ENCODE data around the gene UGT1A8. TPM values are rescaled to one million over a fixed set of nuclear protein-coding genes. Genes with fewer than 3 reads are reported as not detected.

The UGT1A8 gene
- total RNA-seq, 1 donor = not detected

DNA sequence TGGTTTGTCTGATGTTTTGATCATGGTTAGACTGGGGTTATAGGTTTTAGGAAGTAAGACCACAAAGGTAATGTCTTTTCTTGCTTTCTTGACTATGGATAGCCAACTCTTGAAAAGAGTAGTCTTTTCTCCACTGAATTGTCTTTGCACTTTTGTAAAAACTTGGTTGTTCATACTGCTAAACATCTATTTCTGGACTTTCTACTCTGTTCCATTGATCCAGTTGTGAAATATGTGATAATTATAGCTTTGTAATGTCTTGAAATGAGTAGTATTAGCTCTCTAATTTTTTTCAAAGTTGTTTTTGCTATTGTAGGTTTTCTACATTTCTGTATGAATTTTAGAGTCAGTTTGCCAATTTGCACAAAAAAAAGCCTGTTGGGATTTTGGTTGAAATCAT lies 41.2 kb downstream of the UGT1A8 start:
- no peaks in the 10 kb centered on the region for H3K4me1 ChIP-seq (ENCODE audit: insufficient read depth, low read length)
- no peak overlapping the region for H3K4me3 ChIP-seq (ENCODE audit: low read length)
- H3K27me3 ChIP-seq (ENCODE audit: insufficient read depth, low read length) = peaks cover 2% of the 10 kb centered on the region
- no peaks in the 10 kb centered on the region for H3K9me3 ChIP-seq (ENCODE audit: low read depth, low read length)

DNA sequence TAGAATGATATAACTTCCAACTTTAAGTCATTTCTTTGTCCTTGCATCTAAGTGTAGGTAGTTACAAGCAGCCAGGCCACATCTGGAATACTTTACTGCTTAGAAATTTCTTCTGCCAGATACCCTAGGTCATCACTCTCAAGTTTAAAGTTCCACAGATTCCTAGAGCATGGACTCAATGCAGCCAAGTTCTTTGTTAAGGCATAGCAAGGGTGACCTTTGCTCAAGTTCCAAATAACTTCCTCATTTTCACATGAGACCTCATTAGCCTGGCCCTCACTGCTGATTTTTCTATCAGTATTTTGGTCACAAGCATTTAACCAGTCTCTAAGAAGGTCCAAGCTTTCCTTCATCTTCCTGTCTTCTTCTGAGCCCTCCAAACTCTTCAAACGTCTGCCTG lies 46.5 kb downstream of the UGT1A8 start:
- H3K4me3 ChIP-seq (ENCODE audit: low read length) = no peak overlapping the region
- H3K4me1 ChIP-seq (ENCODE audit: insufficient read depth, low read length) = no peaks in the 10 kb centered on the region
- H3K27me3 ChIP-seq (ENCODE audit: insufficient read depth, low read length) = peaks cover 2% of the 10 kb centered on the region
- H3K9me3 ChIP-seq (ENCODE audit: low read depth, low read length) = no peaks in the 10 kb centered on the region

DNA sequence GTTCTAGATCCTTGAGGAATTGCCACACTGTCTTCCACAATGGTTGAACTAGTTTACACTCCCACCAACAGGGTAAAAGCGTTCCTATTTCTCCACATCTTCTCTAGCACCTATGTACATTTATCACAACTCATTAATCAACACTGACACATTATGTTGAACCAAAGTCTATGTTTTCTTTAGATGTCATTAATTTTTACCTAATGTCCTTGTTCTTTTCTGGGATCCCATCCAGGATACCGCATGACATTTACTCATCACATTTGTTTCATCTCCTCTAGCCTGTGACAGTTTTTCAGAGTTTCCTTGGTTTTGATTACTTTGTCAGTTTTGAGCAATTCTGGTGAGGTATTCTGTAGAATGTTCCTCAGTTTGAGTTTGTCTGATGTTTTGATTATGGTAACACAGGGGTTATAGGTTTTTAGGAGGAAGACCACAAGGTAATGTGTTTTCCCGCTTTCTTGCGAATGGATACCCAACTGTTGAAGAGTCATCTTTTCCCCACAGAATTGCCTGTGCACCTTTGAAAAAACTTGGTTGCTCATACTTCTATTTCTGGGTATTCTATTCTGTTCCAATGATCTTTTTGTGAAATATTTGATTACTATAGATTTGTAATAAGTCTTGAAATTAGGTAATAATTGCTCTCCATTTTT lies 51.3 kb downstream of the UGT1A8 start:
- Histone ChIP-seq H3K27me3 (ENCODE audit: insufficient read depth, low read length) (peaks cover 2% of the 10 kb centered on the region), H3K4me3 (ENCODE audit: low read length) (no peak overlapping the region), H3K4me1 (ENCODE audit: insufficient read depth, low read length) (no peaks in the 10 kb centered on the region)

GRCh38 chr2:233671290-233672161 lies 54.1 kb downstream of the UGT1A8 start, which contains the start of gene UGT1A9:
TSS of gene UGT1A9 (plus strand) at chr2:233671898. CDS start at chr2:233671935, 37 bp downstream.
- Histone ChIP-seq H3K9me3 (ENCODE audit: low read depth, low read length) (no peaks in the 10 kb centered on the region), H3K4me1 (ENCODE audit: insufficient read depth, low read length) (no peaks in the 10 kb centered on the region), H3K27me3 (ENCODE audit: insufficient read depth, low read length) (peaks cover 2% of the 10 kb centered on the region), H3K4me3 (ENCODE audit: low read length) (no peak within 1 kb of the TSS)

More for the DNA sequence above, 51.3 kb downstream of the UGT1A8 start:
- no peaks in the 10 kb centered on the region for H3K9me3 ChIP-seq (ENCODE audit: low read depth, low read length)

DNA sequence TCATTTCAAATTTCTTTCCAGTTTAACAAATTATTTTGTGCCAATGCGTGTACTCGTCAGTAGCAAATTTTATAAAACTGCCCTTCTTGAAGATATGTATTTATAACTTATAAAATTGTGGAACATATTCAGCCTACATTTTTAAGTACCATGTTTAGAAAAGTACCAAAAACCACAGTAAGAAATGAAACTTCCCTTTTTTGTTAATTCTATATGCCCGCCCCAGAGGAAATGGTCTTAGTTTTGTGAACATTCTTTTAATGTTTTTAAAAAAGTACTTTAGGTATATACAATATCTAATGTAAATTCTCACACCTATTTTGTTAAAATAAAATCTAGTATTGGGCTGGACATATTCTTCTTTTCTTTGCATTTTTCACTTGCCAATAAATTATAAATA lies 55.5 kb downstream of the UGT1A8 start:
- Histone ChIP-seq H3K4me1 (ENCODE audit: insufficient read depth, low read length) (no peaks in the 10 kb centered on the region), H3K4me3 (ENCODE audit: low read length) (no peak overlapping the region), H3K27me3 (ENCODE audit: insufficient read depth, low read length) (peaks cover 2% of the 10 kb centered on the region), H3K9me3 (ENCODE audit: low read depth, low read length) (no peaks in the 10 kb centered on the region)

DNA sequence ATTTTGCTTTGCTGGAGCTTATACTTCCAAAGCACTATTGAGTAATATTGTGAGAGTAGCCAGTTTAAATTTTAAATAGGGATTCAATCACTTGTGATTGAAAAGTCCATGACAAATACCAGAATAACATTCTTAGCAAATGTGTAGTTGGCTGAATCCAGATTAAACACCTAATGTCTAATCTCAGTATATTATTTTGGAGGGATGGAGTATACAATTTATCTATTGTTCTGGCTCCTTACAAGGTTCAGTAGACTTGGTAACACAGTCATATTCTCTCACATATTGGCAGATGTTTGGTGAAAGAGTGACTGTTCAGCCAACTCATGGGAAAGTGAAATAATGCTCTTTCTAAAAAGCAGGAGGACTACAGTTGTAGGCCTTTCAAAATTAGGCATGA lies 56.5 kb downstream of the UGT1A8 start:
- Histone ChIP-seq H3K4me1 (ENCODE audit: insufficient read depth, low read length) (no peaks in the 10 kb centered on the region), H3K9me3 (ENCODE audit: low read depth, low read length) (no peaks in the 10 kb centered on the region), H3K4me3 (ENCODE audit: low read length) (no peak overlapping the region), H3K27me3 (ENCODE audit: insufficient read depth, low read length) (peaks cover 2% of the 10 kb centered on the region)

DNA sequence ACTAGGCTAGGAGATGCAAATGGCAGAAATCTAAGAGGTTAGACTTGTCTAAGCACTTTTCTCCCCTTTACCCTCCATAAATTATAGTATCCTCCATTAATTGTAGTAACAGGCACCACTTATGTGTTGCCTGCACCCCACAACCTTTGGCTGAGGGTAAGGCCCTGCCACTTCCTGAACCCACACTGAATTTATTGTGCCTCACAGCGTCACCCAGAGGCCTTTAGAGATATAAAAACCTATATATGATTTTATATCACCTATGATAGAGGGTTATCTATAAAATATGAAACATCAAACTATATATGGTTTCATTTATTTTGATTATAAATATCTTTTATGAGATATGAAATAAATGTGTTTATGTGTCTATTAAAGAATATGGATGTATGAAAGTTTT lies 56.9 kb downstream of the UGT1A8 start:
- Histone ChIP-seq H3K4me3 (ENCODE audit: low read length) (no peak overlapping the region), H3K27me3 (ENCODE audit: insufficient read depth, low read length) (peaks cover 2% of the 10 kb centered on the region), H3K9me3 (ENCODE audit: low read depth, low read length) (no peaks in the 10 kb centered on the region), H3K4me1 (ENCODE audit: insufficient read depth, low read length) (no peaks in the 10 kb centered on the region)

DNA sequence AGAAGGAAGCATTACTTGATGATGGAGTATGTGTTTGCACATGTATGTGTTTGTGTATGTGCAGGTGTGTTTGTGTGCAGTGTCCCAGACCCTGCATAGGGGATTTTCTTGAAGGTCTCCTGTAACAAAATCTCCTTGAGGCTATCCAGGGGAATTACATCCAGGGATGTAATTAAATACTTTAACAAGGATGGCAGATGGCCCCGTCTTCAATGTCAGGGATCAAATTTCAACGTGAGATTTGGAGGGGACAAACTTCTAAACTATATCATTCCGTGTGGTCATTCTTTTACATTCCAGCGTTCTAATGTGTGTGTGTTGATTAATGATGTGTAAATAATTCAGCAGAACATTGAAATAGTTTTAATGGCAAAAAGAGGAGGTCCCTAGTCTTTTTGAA lies 57.6 kb downstream of the UGT1A8 start:
- Histone ChIP-seq H3K27me3 (ENCODE audit: insufficient read depth, low read length) (peaks cover 2% of the 10 kb centered on the region), H3K4me3 (ENCODE audit: low read length) (no peak overlapping the region), H3K4me1 (ENCODE audit: insufficient read depth, low read length) (no peaks in the 10 kb centered on the region), H3K9me3 (ENCODE audit: low read depth, low read length) (no peaks in the 10 kb centered on the region)

GRCh38 chr2:233676046-233676445 lies 58.6 kb downstream of the UGT1A8 start:
- Histone ChIP-seq H3K27me3 (ENCODE audit: insufficient read depth, low read length) (no peaks in the 10 kb centered on the region), H3K4me3 (ENCODE audit: low read length) (no peak overlapping the region), H3K4me1 (ENCODE audit: insufficient read depth, low read length) (no peaks in the 10 kb centered on the region), H3K9me3 (ENCODE audit: low read depth, low read length) (no peaks in the 10 kb centered on the region)

DNA sequence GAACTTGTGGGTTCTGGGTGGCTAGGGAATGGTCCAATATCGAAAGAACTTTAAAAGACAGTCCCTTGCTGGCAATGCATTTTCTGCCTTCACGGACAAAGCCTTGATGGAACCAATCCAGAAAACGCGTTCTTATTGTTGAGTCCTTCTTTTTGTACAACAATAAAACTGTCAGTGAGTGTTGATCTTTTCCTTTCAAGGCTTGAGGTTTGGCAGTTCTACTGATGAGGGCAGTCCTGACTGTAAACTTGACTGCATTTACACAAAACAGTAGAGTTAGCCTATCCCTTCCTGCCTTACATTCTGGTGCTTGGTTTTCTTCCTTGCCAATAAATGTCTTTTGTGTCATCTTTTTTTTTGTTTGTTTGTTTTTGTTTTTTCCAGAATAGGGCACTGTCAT lies 61.8 kb downstream of the UGT1A8 start:
- Histone ChIP-seq H3K27me3 (ENCODE audit: insufficient read depth, low read length) (no peaks in the 10 kb centered on the region), H3K4me3 (ENCODE audit: low read length) (no peak overlapping the region), H3K9me3 (ENCODE audit: low read depth, low read length) (no peaks in the 10 kb centered on the region), H3K4me1 (ENCODE audit: insufficient read depth, low read length) (no peaks in the 10 kb centered on the region)

DNA sequence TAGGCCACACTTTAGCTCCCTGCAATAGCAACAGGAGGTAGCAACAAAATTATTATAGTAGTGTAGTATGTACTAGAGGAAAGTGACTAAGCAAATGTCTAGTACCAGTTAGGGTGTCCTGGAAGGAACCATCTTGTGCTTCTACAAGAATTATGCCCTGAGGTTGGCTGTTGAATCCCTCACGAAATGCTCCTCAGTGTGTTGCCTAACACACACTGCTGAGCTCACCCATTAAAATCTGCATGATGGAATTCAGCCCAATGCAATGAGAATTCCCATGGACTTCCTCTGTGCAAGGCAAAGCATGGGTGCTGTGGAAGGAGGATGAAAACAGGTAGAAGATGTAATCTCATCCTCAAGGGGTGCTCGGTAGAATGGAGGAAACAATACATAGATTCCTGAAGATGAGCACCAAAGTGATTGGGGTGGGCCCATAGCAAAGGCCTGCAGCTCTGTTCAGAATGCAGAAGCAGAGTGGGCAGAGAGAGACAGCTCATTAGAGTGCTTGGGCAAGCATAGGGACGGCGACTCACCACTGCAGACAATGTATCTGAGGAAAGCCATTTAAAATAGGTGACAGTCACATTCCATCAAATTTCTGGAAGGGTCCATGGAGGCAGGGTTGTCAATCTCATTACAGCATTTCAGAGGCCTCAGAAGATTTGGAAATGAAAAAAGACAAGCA lies 63.1 kb downstream of the UGT1A8 start:
- Histone ChIP-seq H3K9me3 (ENCODE audit: low read depth, low read length) (no peaks in the 10 kb centered on the region), H3K4me1 (ENCODE audit: insufficient read depth, low read length) (no peaks in the 10 kb centered on the region), H3K4me3 (ENCODE audit: low read length) (no peak overlapping the region), H3K27me3 (ENCODE audit: insufficient read depth, low read length) (no peaks in the 10 kb centered on the region)

DNA sequence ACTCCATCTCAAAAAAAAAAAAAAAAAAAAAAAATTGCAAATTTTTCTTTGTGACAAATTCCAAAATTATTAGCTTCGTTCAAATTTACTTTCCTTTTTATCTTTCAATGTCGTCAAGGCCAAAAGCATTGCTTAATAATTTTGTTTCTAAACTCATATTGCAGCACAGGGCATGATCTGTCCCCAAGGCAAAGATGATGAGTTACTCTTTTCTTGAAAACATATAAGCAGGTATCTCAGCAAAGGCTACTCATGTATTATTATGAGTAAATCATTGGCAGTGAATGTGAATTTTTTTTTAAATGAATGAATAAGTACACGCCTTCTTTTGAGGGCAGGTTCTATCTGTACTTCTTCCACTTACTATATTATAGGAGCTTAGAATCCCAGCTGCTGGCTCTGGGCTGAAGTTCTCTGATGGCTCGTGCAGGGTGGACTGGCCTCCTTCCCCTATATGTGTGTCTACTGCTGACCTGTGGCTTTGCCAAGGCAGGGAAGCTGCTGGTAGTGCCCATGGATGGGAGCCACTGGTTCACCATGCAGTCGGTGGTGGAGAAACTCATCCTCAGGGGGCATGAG lies 64.2 kb downstream of the UGT1A8 start, which contains the start of gene UGT1A7:
UGT1A7 (plus strand) TSS at position 381 of the 579 bp plus-strand sequence; CDS start at position 418, 37 bp downstream.
- Histone ChIP-seq H3K4me1 (ENCODE audit: insufficient read depth, low read length) (no peaks in the 10 kb centered on the region), H3K9me3 (ENCODE audit: low read depth, low read length) (no peaks in the 10 kb centered on the region), H3K4me3 (ENCODE audit: low read length) (no peak within 1 kb of the TSS), H3K27me3 (ENCODE audit: insufficient read depth, low read length) (no peaks in the 10 kb centered on the region)

- no peaks in the 10 kb centered on the region for H3K4me1 ChIP-seq (ENCODE audit: insufficient read depth, low read length)
These were observed 67.2 kb downstream of the UGT1A8 start for GRCh38 chr2:233684640-233685039.

DNA sequence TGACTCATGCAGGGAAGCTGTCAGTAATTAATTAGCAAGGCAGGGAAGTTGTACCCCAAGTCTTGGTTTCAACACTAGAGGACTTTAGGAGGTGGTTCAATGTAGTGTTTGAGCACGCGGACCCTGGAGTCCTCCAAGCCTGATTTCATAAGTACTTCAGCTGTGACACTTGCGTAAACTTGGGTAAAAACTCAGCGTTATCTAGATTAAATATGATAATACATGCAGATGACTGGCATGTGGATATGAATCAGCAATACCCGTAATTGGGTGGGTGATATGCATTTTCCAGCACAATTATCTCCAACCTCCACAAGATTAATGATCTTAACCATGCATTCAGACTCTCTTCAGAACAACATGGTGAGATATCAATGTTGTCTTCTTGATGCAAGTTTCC lies 69.5 kb downstream of the UGT1A8 start:
- no peaks in the 10 kb centered on the region for H3K4me1 ChIP-seq (ENCODE audit: insufficient read depth, low read length)
- no peak overlapping the region for H3K4me3 ChIP-seq (ENCODE audit: low read length)
- H3K9me3 ChIP-seq (ENCODE audit: low read depth, low read length) = no peaks in the 10 kb centered on the region
- no peaks in the 10 kb centered on the region for H3K27me3 ChIP-seq (ENCODE audit: insufficient read depth, low read length)

More at GRCh38 chr2:233684640-233685039, 67.2 kb downstream of the UGT1A8 start:
- H3K4me3 ChIP-seq (ENCODE audit: low read length) = no peak overlapping the region
- H3K9me3 ChIP-seq (ENCODE audit: low read depth, low read length) = no peaks in the 10 kb centered on the region
- H3K27me3 ChIP-seq (ENCODE audit: insufficient read depth, low read length) = no peaks in the 10 kb centered on the region

- H3K9me3 ChIP-seq (ENCODE audit: low read depth, low read length) = no peaks in the 10 kb centered on the region
- no peaks in the 10 kb centered on the region for H3K27me3 ChIP-seq (ENCODE audit: insufficient read depth, low read length)
- no peak overlapping the region for H3K4me3 ChIP-seq (ENCODE audit: low read length)
- H3K4me1 ChIP-seq (ENCODE audit: insufficient read depth, low read length) = no peaks in the 10 kb centered on the region
These were observed 70.9 kb downstream of the UGT1A8 start for GRCh38 chr2:233688341-233688740.
